Neuronal stem cell (in vitro differentiated cells): ENCODE results near the gene ACAP2.
A peak's percentile ranks its signal among the peaks of the same experiment; 100 is the strongest.

ENCODE experiments used
- DNase-seq: peaks from one replicate; pipeline ENCODE4 v3.0.0-alpha.2; 2013; ENCODE audit warnings: low spot score
- H2AFZ ChIP-seq: one replicate; pipeline ENCODE4 v1.6.1; 2013; ENCODE audit warnings: mild to moderate bottlenecking, low read length, inconsistent platforms
- H2AK5ac ChIP-seq: 2 replicates; pipeline ENCODE4 v1.6.1; 2013; ENCODE audit warnings: low read depth, mild to moderate bottlenecking, inconsistent platforms, low read length, moderate library complexity, mixed read lengths
- H2BK120ac ChIP-seq: 2 replicates; pipeline ENCODE4 v1.6.1; 2013; ENCODE audit warnings: low read depth, mild to moderate bottlenecking, inconsistent platforms, low read length, moderate library complexity, mixed read lengths
- H2BK12ac ChIP-seq: one replicate; pipeline ENCODE4 v1.6.1; 2013; ENCODE audit warnings: low read length, inconsistent platforms
- H2BK15ac ChIP-seq: 2 replicates; pipeline ENCODE4 v1.6.1; 2013; ENCODE audit warnings: mild to moderate bottlenecking, low read length, inconsistent platforms, mixed read lengths
- H2BK5ac ChIP-seq: one replicate; pipeline ENCODE4 v1.6.1; 2013; ENCODE audit warnings: inconsistent platforms, mild to moderate bottlenecking, low read length, moderate library complexity
- H3K14ac ChIP-seq: one replicate; pipeline ENCODE4 v1.6.1; 2013; ENCODE audit warnings: low read length, inconsistent platforms
- H3K18ac ChIP-seq: 2 replicates; pipeline ENCODE4 v1.6.1; 2013; ENCODE audit warnings: low read length, inconsistent platforms
- H3K23ac ChIP-seq: 2 replicates; pipeline ENCODE4 v1.6.1; 2013; ENCODE audit warnings: low read depth, mild to moderate bottlenecking, mixed read lengths, low read length, inconsistent platforms; ENCODE audit not compliant: poor library complexity
- H3K27ac ChIP-seq: replicated peaks from 3 replicates; pipeline ENCODE4 v1.5.1; 2013; ENCODE audit warnings: low read length, inconsistent platforms
- H3K27me3 ChIP-seq, 3 experiments: 2 replicates each; pipeline ENCODE4 v1.6.1; 2013; ENCODE audit warnings: low read length in 3 of 3, mild to moderate bottlenecking in 2 of 3, inconsistent platforms in 1 of 3, low read depth in 1 of 3, mixed read lengths in 1 of 3, moderate library complexity in 1 of 3; ENCODE audit not compliant: control insufficient read depth in 3 of 3, insufficient read depth in 3 of 3
- H3K36me3 ChIP-seq, 2 donors: replicated peaks in 1 of 2; 2 replicates each; pipeline ENCODE4 v1.6.1; 2013; ENCODE audit warnings: low read length in 2 of 2; ENCODE audit not compliant: control insufficient read depth in 2 of 2, insufficient read depth in 2 of 2
- H3K4ac ChIP-seq: 2 replicates; pipeline ENCODE4 v1.6.1; 2013; ENCODE audit warnings: inconsistent platforms, mild to moderate bottlenecking, low read length, moderate library complexity
- H3K4me1 ChIP-seq, 2 donors: 1 replicate in 1 of 2; 2 replicates in 1 of 2; pipeline ENCODE4 v1.6.1; 2013; ENCODE audit warnings: low read length in 2 of 2, low read depth in 1 of 2; ENCODE audit not compliant: control insufficient read depth in 2 of 2, insufficient read depth in 1 of 2
- H3K4me2 ChIP-seq: one replicate; pipeline ENCODE4 v1.6.1; 2013; ENCODE audit warnings: mild to moderate bottlenecking, low read length, inconsistent platforms; ENCODE audit not compliant: insufficient read depth, poor library complexity, severe bottlenecking
- H3K4me3 ChIP-seq, 2 donors: 2 replicates each; pipeline ENCODE4 v1.5.1; 2013; ENCODE audit warnings: low read length in 2 of 2, mild to moderate bottlenecking in 2 of 2, inconsistent platforms in 1 of 2, moderate library complexity in 1 of 2
- H3K79me1 ChIP-seq: one replicate; pipeline ENCODE4 v1.6.1; 2013; ENCODE audit warnings: low read depth, mild to moderate bottlenecking, inconsistent platforms, low read length, moderate library complexity
- H3K9ac ChIP-seq: one replicate; pipeline ENCODE4 v1.6.1; 2013; ENCODE audit warnings: mild to moderate bottlenecking, low read depth, low read length, inconsistent platforms; ENCODE audit not compliant: poor library complexity
- H3K9me3 ChIP-seq, 2 donors: replicated peaks in 1 of 2; 2 replicates each; pipeline versions ENCODE3 to v1.6.1; 2013; ENCODE audit warnings: low read length in 2 of 2, mild to moderate bottlenecking in 2 of 2, inconsistent platforms in 1 of 2, low read depth in 1 of 2, mixed read lengths in 1 of 2, moderate library complexity in 1 of 2; ENCODE audit not compliant: control insufficient read depth in 2 of 2, insufficient read depth in 1 of 2
- H4K8ac ChIP-seq: one replicate; pipeline ENCODE4 v1.6.1; 2013; ENCODE audit warnings: low read depth, mild to moderate bottlenecking, inconsistent platforms, low read length, moderate library complexity
- H4K91ac ChIP-seq: one replicate; pipeline ENCODE4 v1.6.1; 2013; ENCODE audit warnings: low read length, low read depth, mild to moderate bottlenecking, inconsistent platforms; ENCODE audit not compliant: poor library complexity
- WGBS, 2 donors: extraction: QIAGEN DNeasy Blood & Tissue Kit; methylation state at CpG; one replicate each; pipeline ENCODE4 v1.1.7; 2013; ENCODE audit warnings: missing lambda C conversion rate in 2 of 2, mixed read lengths in 1 of 2; ENCODE audit not compliant: insufficient read length in 2 of 2, insufficient replicate concordance in 1 of 2; ENCODE audit errors: extremely low coverage in 2 of 2; 5-methylcytosine and 5-hydroxymethylcytosine counted together

ACAP2 gene

GRCh38 chr3:195407531-195408409, 35.0 kb downstream of the ACAP2 start:
- Histone ChIP-seq H2BK15ac (no peak overlapping the region), H3K4ac (no peak overlapping the region)

GRCh38 chr3:195405651-195406050, 37.2 kb downstream of the ACAP2 start:
- Histone ChIP-seq H3K4me1 (no peaks in the 10 kb centered on the region), H3K9ac (no peak overlapping the region), H4K91ac (no peak overlapping the region), H2AFZ (no peak overlapping the region), H3K36me3 (peaks cover 0 to 3% of the 10 kb centered on the region in 2 donors), H3K14ac (no peak overlapping the region), H2BK15ac (no peak overlapping the region), H3K9me3 (peaks cover 0 to 4% of the 10 kb centered on the region in 2 donors), H3K4me3 (no peak overlapping the region), H3K79me1 (no peaks in the 10 kb centered on the region), H2BK12ac (no peak overlapping the region), H3K4me2 (no peak overlapping the region), H3K23ac (no peak overlapping the region), H2BK5ac (no peak overlapping the region), H3K18ac (no peak overlapping the region), H3K27me3 (no peaks in the 10 kb centered on the region), H3K4ac (no peak overlapping the region), H3K27ac (no peak overlapping the region), H2BK120ac (no peak overlapping the region), H2AK5ac (no peak overlapping the region), H4K8ac (no peak overlapping the region)
- WGBS, 2 donors, result no CpG with 5 or more reads among the region's 2 CpGs
- no peak for DNase-seq

More at GRCh38 chr3:195407531-195408409, 35.0 kb downstream of the ACAP2 start:
- H3K9me3 ChIP-seq, result peaks cover 0 to 4% of the 10 kb centered on the region in 2 donors
- no peak overlapping the region for H3K27ac ChIP-seq
- no peak overlapping the region for H2AK5ac ChIP-seq
- peak overlapping the region in 1 of 2 donors; percentile 42 for H3K4me3 ChIP-seq
- no peak overlapping the region for H2BK120ac ChIP-seq
- H3K36me3 ChIP-seq, result peaks cover 0 to 4% of the 10 kb centered on the region in 2 donors
- no peak overlapping the region for H2BK5ac ChIP-seq
- H3K9ac ChIP-seq, result no peak overlapping the region
- H3K23ac ChIP-seq, result no peak overlapping the region
- no peak overlapping the region for H3K18ac ChIP-seq
- H4K91ac ChIP-seq, result no peak overlapping the region
- H3K79me1 ChIP-seq, result no peaks in the 10 kb centered on the region
- no peaks in the 10 kb centered on the region for H3K27me3 ChIP-seq
- H3K4me1 ChIP-seq, result no peaks in the 10 kb centered on the region
- no peak for DNase-seq
- no peak overlapping the region for H4K8ac ChIP-seq
- H2AFZ ChIP-seq, result no peak overlapping the region
- H3K14ac ChIP-seq, result no peak overlapping the region
- WGBS, 2 donors, result no CpG with 5 or more reads among the region's 12 CpGs
- no peak overlapping the region for H3K4me2 ChIP-seq
- no peak overlapping the region for H2BK12ac ChIP-seq

GRCh38 chr3:195403841-195404408, 38.9 kb downstream of the ACAP2 start:
- no peak overlapping the region for H3K14ac ChIP-seq
- H4K8ac ChIP-seq, result no peak overlapping the region
- no peak overlapping the region for H2AK5ac ChIP-seq
- H2BK5ac ChIP-seq, result no peak overlapping the region
- DNase-seq, result no peak
- H2AFZ ChIP-seq, result no peak overlapping the region
- no peak overlapping the region for H4K91ac ChIP-seq
- no peaks in the 10 kb centered on the region for H3K27me3 ChIP-seq
- peaks cover 0 to 4% of the 10 kb centered on the region in 2 donors for H3K9me3 ChIP-seq
- H3K4me3 ChIP-seq, result no peak overlapping the region
- no peaks in the 10 kb centered on the region for H3K4me1 ChIP-seq
- no peak overlapping the region for H2BK12ac ChIP-seq
- H3K23ac ChIP-seq, result no peak overlapping the region
- no peaks in the 10 kb centered on the region for H3K79me1 ChIP-seq
- H2BK15ac ChIP-seq, result no peak overlapping the region
- no CpG with 5 or more reads among the region's 4 CpGs for WGBS, 2 donors
- no peak overlapping the region for H3K4me2 ChIP-seq
- H2BK120ac ChIP-seq, result no peak overlapping the region
- H3K36me3 ChIP-seq, result no peaks in the 10 kb centered on the region
- H3K18ac ChIP-seq, result no peak overlapping the region
- no peak overlapping the region for H3K27ac ChIP-seq
- no peak overlapping the region for H3K9ac ChIP-seq
- H3K4ac ChIP-seq, result no peak overlapping the region

GRCh38 chr3:195403244-195403643, 39.6 kb downstream of the ACAP2 start:
- H2AK5ac ChIP-seq, result no peak overlapping the region

More at GRCh38 chr3:195403244-195403643, 39.6 kb downstream of the ACAP2 start:
- no peak overlapping the region for H2BK12ac ChIP-seq
- H3K14ac ChIP-seq, result no peak overlapping the region
- no peak overlapping the region for H3K18ac ChIP-seq
- no peak overlapping the region for H3K9ac ChIP-seq
- H2BK120ac ChIP-seq, result no peak overlapping the region
- no peak for DNase-seq
- H3K79me1 ChIP-seq, result peaks cover 1% of the 10 kb centered on the region
- H3K4me2 ChIP-seq, result no peak overlapping the region
- H3K4ac ChIP-seq, result no peak overlapping the region
- H2BK5ac ChIP-seq, result no peak overlapping the region
- H3K4me3 ChIP-seq, result no peak overlapping the region
- WGBS, 2 donors, result no CpG with 5 or more reads among the region's 4 CpGs
- no peak overlapping the region for H3K27ac ChIP-seq
- H4K91ac ChIP-seq, result no peak overlapping the region
- peaks cover 0 to 3% of the 10 kb centered on the region in 2 donors for H3K9me3 ChIP-seq
- no peaks in the 10 kb centered on the region for H3K36me3 ChIP-seq
- H2AFZ ChIP-seq, result no peak overlapping the region
- H4K8ac ChIP-seq, result no peak overlapping the region
- no peaks in the 10 kb centered on the region for H3K4me1 ChIP-seq
- H3K23ac ChIP-seq, result no peak overlapping the region
- no peaks in the 10 kb centered on the region for H3K27me3 ChIP-seq
- no peak overlapping the region for H2BK15ac ChIP-seq
